Right hindlimb (tissue), 1 donor: ENCODE results near the gene GABPB2.
A peak's percentile ranks its signal among the peaks of the same experiment; 100 is the strongest.

ENCODE experiments used
- DNase-seq: peaks from one replicate; pipeline ENCODE4 v3.0.0-alpha.2; 2018

Gene GABPB2

DNA sequence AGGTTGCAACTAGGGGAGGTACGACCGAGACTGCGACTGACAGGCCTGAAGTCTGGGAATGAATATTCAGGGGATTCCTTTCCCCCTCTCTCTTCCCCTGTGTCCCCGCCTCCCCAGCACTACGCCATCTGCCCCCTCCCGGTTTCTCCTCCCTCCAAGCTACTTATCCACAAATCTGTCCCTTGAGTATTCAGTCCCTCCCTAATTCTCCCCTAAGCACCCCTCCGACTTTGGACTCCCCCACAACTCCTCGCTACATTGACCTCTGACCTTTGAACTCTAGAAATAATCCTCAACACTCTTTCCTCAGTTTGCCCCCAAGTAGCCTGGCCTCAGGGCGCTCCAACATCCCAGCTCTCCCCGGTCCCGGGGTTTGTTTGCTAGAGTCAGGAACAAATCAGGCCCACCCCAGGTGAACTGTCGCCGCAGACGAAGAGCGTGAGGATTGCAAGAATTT, 94.7 kb downstream of the GABPB2 start:
- peak; percentile 75 for DNase-seq

DNA sequence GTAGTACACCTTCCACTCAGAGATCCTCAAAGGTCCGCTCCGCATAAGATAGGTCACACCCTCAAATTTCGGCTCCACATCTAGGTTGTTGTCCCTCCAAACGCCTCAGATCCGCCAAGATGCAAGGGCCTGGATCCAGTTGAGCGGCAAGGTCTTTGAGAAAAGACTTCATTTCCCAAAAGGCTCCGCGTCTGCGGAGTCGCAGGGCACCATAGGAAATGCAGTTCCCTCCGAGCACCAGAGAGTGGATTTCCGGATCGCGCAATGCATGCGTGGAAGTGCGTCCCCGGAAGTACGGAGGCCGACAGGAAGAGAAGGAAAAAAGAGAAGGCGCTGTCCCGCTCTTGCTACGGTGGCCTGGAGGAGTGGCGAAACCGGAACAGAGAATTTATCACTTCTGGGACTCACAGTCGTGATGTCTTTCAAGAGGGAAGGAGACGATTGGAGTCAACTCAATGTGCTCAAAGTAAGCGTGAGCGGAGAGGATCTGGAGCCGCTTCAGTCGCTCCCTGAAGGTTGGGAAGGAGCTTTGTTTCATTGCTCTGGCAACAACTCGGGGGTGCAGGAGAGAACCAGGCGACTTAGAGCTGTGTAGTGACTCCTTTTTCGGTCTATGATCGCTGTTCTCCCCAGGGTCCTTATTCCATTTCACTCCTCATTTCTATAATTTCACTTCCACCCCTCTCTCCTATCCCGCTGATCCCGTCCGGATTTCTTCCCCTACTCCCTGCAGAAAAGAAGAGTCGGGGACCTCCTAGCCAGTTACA, 95.4 kb downstream of the GABPB2 start, which contains the start of the genes LYSMD1 and SCNM1:
Gene LYSMD1, minus strand, starts transcription at position 165 of the 767 bp plus-strand sequence. CDS start 644 bp downstream, outside the sequence.
Gene SCNM1, plus strand, starts transcription at position 407 of the 767 bp plus-strand sequence. Its CDS starts 9 bp downstream, at position 416.
- peak; percentile 98 for DNase-seq

DNA sequence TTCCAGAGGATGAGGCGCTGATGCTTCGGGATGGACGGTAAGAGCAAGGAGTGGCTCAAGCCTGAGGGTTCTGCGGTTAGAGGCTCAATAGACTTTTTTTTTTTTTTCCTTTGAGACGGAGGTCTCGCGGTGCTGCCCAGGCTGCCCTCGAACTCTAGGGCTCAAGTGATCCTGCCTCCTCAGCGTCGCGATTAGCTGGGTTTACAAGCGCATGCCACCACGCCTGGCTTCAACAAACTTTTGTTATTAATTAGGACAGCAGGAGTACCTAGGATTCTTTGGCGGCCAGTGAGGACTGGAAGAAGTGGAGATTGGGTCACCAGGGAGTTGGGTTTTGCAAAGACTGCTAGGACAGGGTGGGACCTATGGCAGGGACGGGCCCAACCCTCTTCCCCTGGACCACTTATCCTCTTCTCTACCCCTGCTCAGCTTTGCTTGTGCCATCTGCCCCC, 96.0 kb downstream of the GABPB2 start:
- DNase-seq = no peak

DNA sequence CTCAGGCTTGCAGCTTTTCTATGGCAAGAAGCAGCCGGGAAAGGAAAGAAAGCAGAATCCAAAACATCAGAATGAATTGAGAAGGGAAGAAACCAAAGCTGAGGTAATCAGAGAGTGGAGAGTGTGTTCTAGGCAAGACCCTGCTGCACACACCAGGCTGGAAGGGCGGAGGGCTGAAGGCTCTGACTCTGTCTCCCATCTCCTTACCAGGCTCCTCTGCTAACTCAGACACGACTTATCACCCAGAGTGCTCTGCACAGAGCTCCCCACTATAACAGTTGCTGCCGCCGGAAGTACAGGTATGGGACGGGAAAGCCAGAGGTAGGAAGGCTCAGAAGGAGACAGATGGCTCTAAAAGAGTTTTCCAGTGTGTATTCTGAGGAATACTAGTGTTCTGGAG, 96.6 kb downstream of the GABPB2 start:
- no peak for DNase-seq

DNA sequence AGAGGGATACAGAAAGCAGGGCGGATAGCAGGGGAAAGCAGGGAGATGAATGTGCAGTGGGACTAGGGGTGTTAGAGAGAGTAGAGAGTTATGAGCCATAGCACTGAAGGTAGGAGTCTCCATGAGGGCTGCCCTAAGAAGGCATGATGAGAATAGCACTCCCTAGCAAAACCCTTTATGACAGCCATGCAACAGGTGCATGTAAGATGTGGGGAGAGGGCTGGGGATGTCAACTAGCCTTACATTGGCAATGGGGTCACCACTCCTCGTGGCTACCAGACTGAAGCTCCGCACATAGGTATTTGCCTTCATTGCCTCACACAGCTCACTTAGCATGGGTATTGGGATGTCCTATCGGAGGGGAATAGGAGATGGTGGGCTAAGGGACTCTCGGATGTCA, 100.6 kb downstream of the GABPB2 start:
- DNase-seq = no peak
